Glutamatergic neuron (in vitro differentiated cells): ENCODE data around the gene HIGD1B. TPM values are rescaled to one million over a fixed set of nuclear protein-coding genes. Genes with fewer than 3 reads are reported as not detected.

Experiments used
- DNase-seq: peaks from one replicate; pipeline ENCODE4 v3.0.0; 2022
- H3K27ac Mint-ChIP-seq: one replicate; pipeline ENCODE4 v1.8.0; 2020; ENCODE audit warnings: mild to moderate bottlenecking, mixed read lengths, inconsistent platforms; ENCODE audit not compliant: unreplicated experiment
- H3K27me3 Mint-ChIP-seq: one replicate; pipeline ENCODE4 v1.8.0; 2020; ENCODE audit warnings: mild to moderate bottlenecking, moderate library complexity, mixed read lengths, inconsistent platforms; ENCODE audit not compliant: unreplicated experiment
- H3K36me3 Mint-ChIP-seq: one replicate; pipeline ENCODE4 v1.8.0; 2020; ENCODE audit warnings: mild to moderate bottlenecking, mixed read lengths, inconsistent platforms; ENCODE audit not compliant: unreplicated experiment
- H3K4me1 Mint-ChIP-seq: one replicate; pipeline ENCODE4 v1.8.0; 2020; ENCODE audit warnings: mild to moderate bottlenecking, low read depth, mixed read lengths, inconsistent platforms; ENCODE audit not compliant: unreplicated experiment
- H3K4me3 Mint-ChIP-seq: one replicate; pipeline ENCODE4 v1.8.0; 2020; ENCODE audit warnings: mild to moderate bottlenecking, mixed read lengths, inconsistent platforms; ENCODE audit not compliant: unreplicated experiment
- H3K9me3 Mint-ChIP-seq: one replicate; pipeline ENCODE4 v1.8.0; 2020; ENCODE audit warnings: mild to moderate bottlenecking, moderate library complexity, mixed read lengths, inconsistent platforms; ENCODE audit not compliant: unreplicated experiment
- CTCF ChIP-seq: fragments of 200-600 bp; sonication (generic); IDR thresholded peaks from one replicate; pipeline ENCODE4 v1.5.0; 2021; ENCODE audit not compliant: partially characterized antibody, unreplicated experiment
- total RNA-seq: library from RNA; stranded (reverse); fragmentation: NEBNext Ultra II Directional; extraction: Animal tissue kit (Norgen Biotek cat#: 25700); gene quantifications from one replicate; pipeline ENCODE4 v1.2.1, GENCODE V29; 2021; ENCODE audit not compliant: unreplicated experiment

Gene HIGD1B
- total RNA-seq, 1 donor from 2014 or later: 1.1 TPM

- peaks cover 2% of the 10 kb centered on the region for H3K27me3 Mint-ChIP-seq
- no peak for TF ChIP-seq CTCF
- H3K4me3 Mint-ChIP-seq: no peak overlapping the region
- no peak overlapping the region for H3K27ac Mint-ChIP-seq
- DNase-seq: no peak
- no peaks in the 10 kb centered on the region for H3K36me3 Mint-ChIP-seq
- peaks cover 2% of the 10 kb centered on the region for H3K4me1 Mint-ChIP-seq
- no peaks in the 10 kb centered on the region for H3K9me3 Mint-ChIP-seq
Measured at GRCh38 chr17:44875761-44876160, 28.1 kb downstream of the HIGD1B start.

GRCh38 chr17:44877121-44877520 lies 29.4 kb downstream of the HIGD1B start:
- Mint-ChIP-seq H3K4me1 (peaks cover 2% of the 10 kb centered on the region), H3K27ac (no peak overlapping the region), H3K4me3 (no peak overlapping the region), H3K36me3 (no peaks in the 10 kb centered on the region), H3K27me3 (peaks cover 2% of the 10 kb centered on the region), H3K9me3 (no peaks in the 10 kb centered on the region)
- no peak for TF ChIP-seq CTCF
- no peak for DNase-seq

- H3K36me3 Mint-ChIP-seq: no peaks in the 10 kb centered on the region
- peaks cover 2% of the 10 kb centered on the region for H3K4me1 Mint-ChIP-seq
- H3K9me3 Mint-ChIP-seq: peaks cover 2% of the 10 kb centered on the region
- H3K27ac Mint-ChIP-seq: no peak overlapping the region
- peak; percentile 43 for DNase-seq
- H3K27me3 Mint-ChIP-seq: peaks cover 2% of the 10 kb centered on the region
- peak; percentile 70 for TF ChIP-seq CTCF
- H3K4me3 Mint-ChIP-seq: no peak overlapping the region
Measured at GRCh38 chr17:44878627-44879221, 31.0 kb downstream of the HIGD1B start.

GRCh38 chr17:44879376-44879775 lies 31.7 kb downstream of the HIGD1B start:
- H3K4me3 Mint-ChIP-seq: no peak overlapping the region
- TF ChIP-seq CTCF: no peak
- DNase-seq: no peak
- H3K27ac Mint-ChIP-seq: no peak overlapping the region
- H3K36me3 Mint-ChIP-seq: no peaks in the 10 kb centered on the region
- peaks cover 2% of the 10 kb centered on the region for H3K27me3 Mint-ChIP-seq
- peaks cover 2% of the 10 kb centered on the region for H3K9me3 Mint-ChIP-seq
- H3K4me1 Mint-ChIP-seq: peaks cover 2% of the 10 kb centered on the region

- H3K4me3 Mint-ChIP-seq: no peak overlapping the region
Measured at GRCh38 chr17:44880062-44880461, 32.4 kb downstream of the HIGD1B start.

More at GRCh38 chr17:44880062-44880461, 32.4 kb downstream of the HIGD1B start:
- no peak overlapping the region for H3K27ac Mint-ChIP-seq
- peaks cover 2% of the 10 kb centered on the region for H3K9me3 Mint-ChIP-seq
- no peaks in the 10 kb centered on the region for H3K36me3 Mint-ChIP-seq
- DNase-seq: no peak
- peaks cover 2% of the 10 kb centered on the region for H3K27me3 Mint-ChIP-seq
- no peak for TF ChIP-seq CTCF
- H3K4me1 Mint-ChIP-seq: peaks cover 2% of the 10 kb centered on the region
